HG03571 (cell line): ENCODE results near the gene ABLIM2.

Experiments
- ATAC-seq: cut with Tn5 transposase; IDR thresholded peaks from one replicate; pipeline ENCODE4 v1.9.1; 2021; ENCODE audit not compliant: unreplicated experiment

Gene ABLIM2

DNA sequence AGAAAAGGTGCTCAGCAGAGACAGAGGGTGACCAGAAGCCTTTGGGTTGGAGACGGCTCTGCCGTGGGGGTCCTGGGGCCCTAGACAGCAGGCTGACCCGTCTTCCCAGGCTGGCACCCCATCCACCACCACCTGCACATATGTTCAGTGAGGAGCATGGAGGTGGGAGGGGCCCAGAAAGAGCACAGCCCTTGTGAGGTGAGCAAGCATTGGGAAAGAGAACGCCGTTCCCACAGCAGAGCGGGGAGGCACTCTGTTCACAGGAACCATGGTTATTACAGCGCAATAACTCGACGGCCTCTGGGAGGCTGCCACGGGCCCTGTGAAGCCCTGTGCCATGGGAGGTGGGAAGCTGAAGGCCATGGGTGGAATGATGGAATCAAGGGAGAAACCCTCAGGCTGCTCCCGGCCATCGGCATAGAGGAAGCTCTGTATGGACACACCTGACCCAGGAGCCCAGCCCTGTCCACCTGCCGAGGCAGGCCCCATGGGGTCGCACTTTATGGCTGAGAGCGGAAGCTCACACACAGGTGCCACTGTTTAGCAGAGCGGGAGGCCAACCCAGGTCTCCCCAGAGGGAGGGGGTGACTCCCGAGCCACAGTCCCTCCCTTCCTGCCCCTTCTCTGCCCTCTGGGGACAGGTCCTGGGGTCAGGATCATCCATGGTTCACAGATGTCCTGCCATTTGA, 125.4 kb downstream of the ABLIM2 start:
- ATAC-seq = no peak

DNA sequence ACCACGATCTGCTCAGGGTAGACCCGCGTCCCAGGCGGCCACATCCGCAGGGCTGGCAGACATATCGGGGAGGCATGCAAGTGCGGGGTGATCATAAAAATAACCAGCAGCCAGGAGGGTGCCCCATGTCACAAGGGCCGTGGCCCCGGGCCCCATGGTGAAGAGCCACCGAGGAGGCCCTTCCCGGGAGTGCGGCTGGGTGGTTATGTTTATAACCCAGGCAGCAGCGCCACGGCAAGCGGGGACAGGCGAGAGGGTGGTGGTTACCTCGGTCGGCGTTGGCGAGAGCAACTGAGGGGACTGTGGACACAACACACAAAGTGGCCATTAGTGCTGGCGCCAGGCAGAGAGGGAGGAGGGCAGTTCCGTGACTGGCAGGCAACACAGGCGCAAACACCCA, 126.2 kb downstream of the ABLIM2 start:
- ATAC-seq = no peak

DNA sequence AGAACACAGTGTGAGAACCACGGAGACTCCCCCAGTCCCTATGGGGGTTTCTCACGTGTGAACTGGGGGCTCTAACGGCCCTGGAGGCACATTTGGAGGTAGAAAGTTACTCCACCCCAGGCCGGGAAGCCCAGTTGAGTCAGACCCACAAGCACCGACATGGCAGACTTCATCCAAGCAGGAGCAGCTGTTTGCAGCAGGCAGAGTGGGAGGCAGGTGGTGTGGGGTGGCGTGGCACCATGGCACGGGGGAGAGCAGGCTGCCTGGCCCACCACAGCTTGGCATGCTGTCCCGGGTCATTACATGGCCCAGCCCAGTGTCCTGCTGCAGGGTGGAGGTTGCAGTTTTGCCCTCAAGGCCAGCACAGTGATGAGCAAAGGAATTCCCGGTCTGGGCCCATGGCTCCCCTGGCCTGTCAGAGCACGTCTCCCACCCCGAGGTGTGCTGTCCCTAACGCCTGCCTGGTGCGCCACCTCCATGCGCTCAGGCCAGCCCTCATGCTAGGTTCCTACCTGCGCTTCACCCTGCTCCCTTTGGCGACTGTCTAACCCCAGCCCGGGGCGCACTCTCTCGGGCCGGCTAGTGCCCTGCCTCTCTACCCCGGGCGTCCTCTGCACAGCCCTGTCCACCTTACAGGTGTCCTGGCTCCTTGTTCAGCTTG, 128.4 kb downstream of the ABLIM2 start:
- no peak for ATAC-seq

DNA sequence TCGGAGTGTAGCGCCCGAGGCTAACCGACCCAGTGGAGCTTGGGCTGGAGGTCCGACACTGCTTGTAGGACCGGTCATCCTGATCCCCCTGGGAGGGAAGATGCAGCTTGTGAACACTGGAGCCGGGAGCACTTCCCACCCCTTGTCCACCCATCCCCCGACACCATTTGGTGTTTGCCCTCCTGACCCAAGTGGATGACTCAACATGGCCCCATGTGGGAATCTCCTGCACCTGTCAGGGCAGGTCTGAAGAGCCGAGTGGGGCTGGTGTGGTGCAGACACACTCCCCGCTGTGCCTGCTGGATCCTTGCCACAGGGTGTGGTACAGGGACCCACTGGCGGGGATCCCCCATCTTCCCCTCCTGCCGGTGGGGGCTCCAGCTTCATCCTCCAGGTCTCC, 128.9 kb downstream of the ABLIM2 start:
- ATAC-seq = no peak

GRCh38 chr4:8028884-8029568, 129.6 kb downstream of the ABLIM2 start:
- no peak for ATAC-seq

- ATAC-seq = no peak
Observed at GRCh38 chr4:8028368-8028767, 130.2 kb downstream of the ABLIM2 start.

- ATAC-seq = no peak
Observed at GRCh38 chr4:8026453-8026852, 132.2 kb downstream of the ABLIM2 start.

DNA sequence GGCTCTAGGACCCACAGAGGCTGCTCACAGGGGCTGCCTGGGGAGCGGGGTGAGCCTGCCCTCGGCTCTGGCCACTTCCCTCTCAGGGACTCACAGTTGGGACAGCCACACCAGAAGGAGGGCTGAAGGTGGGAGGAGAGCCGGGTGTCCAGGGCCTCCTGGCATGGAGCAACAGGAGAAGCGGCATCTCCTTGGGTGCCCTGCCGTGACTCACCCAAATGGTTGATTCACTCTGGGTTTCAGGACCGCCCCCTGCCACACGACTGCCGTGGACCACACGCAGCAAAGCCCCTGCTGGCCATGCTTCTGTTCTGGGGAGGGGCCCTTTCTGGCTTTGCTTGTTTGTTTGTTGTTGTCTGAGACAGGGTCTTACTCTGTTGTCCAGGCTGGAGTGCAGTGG, 132.9 kb downstream of the ABLIM2 start:
- no peak for ATAC-seq

DNA sequence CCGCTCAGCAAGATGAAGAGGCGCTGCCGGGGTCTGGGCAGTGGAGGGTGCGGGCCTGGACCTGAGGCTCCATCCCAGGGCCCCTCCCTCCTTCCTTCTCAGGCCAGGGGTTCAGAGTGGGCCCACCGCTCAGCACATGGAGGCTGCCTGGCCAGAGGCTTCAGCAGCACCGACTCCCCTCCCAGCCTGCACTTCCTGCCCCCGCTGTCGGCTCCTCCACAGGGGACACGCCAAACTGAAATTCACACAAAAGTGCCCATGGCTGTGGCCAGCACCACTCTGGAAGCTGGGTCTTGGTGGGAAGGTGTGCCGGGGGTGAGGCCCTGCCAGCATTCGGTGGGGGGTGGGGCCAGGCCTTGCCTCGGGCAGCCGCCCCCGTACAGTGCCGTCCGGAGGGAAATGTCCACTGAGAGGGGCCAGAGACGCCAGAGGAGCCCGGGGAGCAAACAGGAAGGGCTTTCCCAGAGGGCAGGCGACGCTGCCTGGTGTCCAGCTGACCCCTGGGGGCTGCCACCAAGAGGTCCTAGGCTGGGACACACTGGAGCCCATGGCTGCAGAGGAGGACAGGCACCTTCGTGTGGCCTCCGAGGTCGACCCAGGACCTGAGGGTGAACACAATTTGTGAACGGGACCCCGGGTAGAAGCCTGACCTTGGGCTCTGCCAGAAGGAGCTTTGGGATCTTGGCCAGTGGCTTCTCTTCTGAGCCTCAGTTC, 134.4 kb downstream of the ABLIM2 start:
- ATAC-seq = no peak

DNA sequence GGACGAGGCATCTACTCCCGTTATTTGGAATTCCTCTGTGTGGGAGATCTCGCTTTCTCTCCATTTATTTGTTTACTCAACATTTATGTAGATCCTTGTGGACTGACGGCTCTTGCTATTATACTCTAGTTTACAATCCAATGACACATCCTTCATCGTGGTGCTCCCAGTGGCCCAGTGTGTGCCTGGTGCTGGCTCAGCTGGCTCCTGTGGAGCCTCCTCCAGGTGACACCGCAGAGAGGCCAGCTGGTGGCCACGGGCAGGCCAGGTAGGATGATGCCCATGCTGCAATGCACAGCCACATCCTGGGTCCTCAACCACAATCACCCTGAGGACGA, 134.9 kb downstream of the ABLIM2 start:
- ATAC-seq = no peak

GRCh38 chr4:8022767-8023695, 135.6 kb downstream of the ABLIM2 start:
- ATAC-seq = no peak

- no peak for ATAC-seq
Observed at GRCh38 chr4:8021796-8022195, 136.8 kb downstream of the ABLIM2 start.

DNA sequence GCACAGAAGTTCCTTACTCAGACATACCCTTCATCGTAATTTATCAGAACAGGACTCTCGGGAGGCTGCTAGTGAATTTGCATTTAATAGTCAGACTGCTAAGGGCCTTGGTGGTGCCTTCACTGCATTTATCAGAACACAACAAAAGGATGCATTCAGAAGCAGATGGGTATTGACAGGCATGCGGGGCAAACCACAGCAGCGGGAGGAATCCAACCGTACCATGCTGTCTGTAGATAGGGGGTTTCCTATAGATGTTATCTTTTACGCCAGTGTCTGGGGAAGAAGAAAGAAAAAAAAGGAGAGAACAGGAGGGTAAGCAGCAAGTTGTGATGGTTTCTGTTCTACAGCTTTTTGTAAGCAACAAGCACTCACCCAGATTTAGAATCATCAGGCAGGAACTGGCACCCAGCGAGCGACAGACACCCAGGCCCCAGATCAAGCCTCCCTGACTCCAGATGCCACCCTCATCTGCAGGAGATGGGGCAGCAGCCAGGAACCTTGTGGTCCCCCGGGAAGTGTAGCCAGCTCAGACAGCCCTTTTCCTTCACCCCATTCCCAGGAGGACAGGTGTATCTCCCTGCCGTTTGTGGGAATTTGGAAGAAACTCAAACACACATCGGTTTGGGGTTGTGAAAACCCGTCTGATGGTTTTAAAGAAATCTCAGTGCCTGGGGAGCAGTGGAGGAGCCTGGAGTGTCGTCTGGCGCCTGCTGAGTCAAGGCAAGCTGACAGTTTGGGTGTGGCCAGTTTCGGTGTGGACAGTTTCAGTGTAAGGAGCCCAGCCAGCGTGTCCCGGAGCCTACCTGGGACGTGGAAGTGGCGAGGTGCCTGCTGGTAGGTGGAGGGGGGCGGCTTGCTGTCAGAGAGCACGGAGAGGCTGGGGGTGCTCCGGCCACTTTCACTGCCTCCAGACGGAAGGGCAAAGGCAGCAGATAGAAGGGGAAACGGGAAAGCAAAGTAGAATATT, 138.9 kb downstream of the ABLIM2 start:
- ATAC-seq = no peak

- ATAC-seq = no peak
Observed at GRCh38 chr4:8016527-8016926, 142.1 kb downstream of the ABLIM2 start.

DNA sequence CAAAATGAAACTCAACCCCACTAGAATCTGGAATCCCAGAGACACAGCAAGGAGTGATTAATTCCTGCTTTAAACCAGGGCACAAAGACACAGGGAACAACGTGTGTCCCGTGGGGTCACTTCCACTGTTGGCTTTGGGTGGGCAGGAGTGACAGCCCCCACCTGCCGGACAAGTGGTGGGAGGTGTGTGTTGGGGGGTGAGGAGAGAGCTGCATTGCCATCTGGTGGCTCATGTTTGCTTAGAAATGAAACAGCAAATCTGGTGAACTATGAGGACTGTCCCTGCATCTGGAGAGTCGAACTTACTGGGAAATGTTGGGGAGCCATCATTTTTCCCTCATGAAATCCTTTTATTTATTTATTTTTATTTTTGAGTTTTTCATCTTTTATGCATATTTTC, 143.1 kb downstream of the ABLIM2 start:
- ATAC-seq = no peak

GRCh38 chr4:8013976-8014726, 144.5 kb downstream of the ABLIM2 start:
- no peak for ATAC-seq

DNA sequence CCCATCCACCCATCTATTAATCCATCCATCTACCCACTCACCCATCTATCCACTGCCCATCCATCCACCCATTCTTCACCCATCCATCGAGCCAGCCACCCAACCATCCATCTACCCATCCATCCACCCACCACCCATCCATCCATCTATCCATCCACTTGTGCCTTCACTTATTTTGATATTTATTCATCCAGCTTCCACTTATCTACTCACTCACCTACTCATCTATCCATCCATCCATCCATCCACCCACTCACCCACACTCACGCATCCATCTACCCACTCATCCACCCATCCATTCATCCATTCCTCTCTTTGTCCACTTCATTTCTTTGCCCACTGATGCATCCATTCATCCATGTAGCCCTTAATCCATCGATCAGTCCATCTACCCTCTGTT, 146.1 kb downstream of the ABLIM2 start:
- no peak for ATAC-seq

DNA sequence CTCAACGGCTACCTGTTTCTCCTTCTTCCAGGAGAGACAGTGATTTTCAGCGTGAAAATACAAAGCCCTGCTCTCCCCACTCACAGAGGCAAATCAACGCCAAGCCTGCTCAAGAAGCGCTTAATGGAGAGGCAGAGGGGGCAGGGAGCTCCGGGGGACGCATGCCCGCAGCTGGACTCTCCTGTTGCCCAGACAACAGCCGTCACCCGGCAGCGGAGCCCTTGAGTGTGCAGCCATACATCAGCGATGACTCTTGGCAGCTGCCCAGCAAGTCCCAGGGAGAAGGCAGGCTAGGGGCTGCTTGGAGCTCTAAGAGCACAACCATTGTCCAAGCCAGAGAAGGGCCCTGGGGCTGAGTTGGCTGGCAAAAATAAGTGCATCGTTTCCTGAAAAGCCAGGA, 148.0 kb downstream of the ABLIM2 start:
- ATAC-seq = no peak
